ENCODE results near the gene GUCD1.

GUCD1 gene

DNA sequence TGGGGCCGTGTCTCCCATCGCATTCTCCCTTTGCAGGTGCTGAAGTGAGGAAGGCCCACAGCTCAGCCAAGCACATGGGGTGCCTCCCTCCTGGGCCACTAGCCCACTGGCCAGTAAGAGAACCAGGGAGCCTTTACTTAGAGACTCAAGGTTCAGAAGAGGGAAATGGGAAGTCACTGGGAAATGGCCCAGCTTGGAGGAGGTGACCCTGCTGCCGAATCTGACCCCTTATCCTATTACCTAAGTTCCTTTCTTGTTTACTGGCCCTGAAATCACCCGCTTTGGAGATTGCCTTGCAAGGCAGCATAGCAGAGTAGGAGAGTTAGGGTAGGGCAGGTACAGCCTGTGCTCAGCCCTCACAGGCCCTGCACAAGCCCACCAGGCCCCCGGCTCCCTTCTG lies 35.4 kb downstream of the GUCD1 start:
- TF ChIP-seq ZNF274 (IDR thresholded peaks at IDR 0.05; ENCODE audit: low read depth, low read length) (no peak), YY1 (IDR thresholded peaks at IDR 0.05; ENCODE audit: insufficient read depth, insufficient read length) (no peak), SUZ12 (IDR thresholded peaks at IDR 0.05; ENCODE audit: extremely low read depth, insufficient read depth, insufficient read length) (no peak)
- Histone ChIP-seq H3K36me3 (ENCODE audit: insufficient read depth, insufficient read length, low read length) (no peaks in the 10 kb centered on the region), H3K4me1 (ENCODE audit: insufficient read depth, insufficient read length) (no peaks in the 10 kb centered on the region), H3K27me3 (ENCODE audit: insufficient read depth, insufficient read length) (no peaks in the 10 kb centered on the region), H3K4me3 (ENCODE audit: insufficient read length, low read depth) (no peak overlapping the region), H3K9me3 (ENCODE audit: insufficient read depth, low read length) (no peaks in the 10 kb centered on the region), H3K9ac (ENCODE audit: insufficient read length, low read depth) (no peak overlapping the region)
- no peak for DNase-seq (ENCODE audit: low read depth, low spot score)

GRCh38 chr22:24518771-24519485 lies 36.0 kb downstream of the GUCD1 start:
- Histone ChIP-seq H3K9ac (ENCODE audit: insufficient read length, low read depth) (no peak overlapping the region), H3K36me3 (ENCODE audit: insufficient read depth, insufficient read length, low read length) (no peaks in the 10 kb centered on the region), H3K4me3 (ENCODE audit: insufficient read length, low read depth) (no peak overlapping the region), H3K4me1 (ENCODE audit: insufficient read depth, insufficient read length) (no peaks in the 10 kb centered on the region), H3K9me3 (ENCODE audit: insufficient read depth, low read length) (no peaks in the 10 kb centered on the region), H3K27me3 (ENCODE audit: insufficient read depth, insufficient read length) (no peaks in the 10 kb centered on the region)
- TF ChIP-seq YY1 (IDR thresholded peaks at IDR 0.05; ENCODE audit: insufficient read depth, insufficient read length) (no peak), ZNF274 (IDR thresholded peaks at IDR 0.05; ENCODE audit: low read depth, low read length) (no peak), SUZ12 (IDR thresholded peaks at IDR 0.05; ENCODE audit: extremely low read depth, insufficient read depth, insufficient read length) (no peak)
- DNase-seq (ENCODE audit: low read depth, low spot score) = no peak

DNA sequence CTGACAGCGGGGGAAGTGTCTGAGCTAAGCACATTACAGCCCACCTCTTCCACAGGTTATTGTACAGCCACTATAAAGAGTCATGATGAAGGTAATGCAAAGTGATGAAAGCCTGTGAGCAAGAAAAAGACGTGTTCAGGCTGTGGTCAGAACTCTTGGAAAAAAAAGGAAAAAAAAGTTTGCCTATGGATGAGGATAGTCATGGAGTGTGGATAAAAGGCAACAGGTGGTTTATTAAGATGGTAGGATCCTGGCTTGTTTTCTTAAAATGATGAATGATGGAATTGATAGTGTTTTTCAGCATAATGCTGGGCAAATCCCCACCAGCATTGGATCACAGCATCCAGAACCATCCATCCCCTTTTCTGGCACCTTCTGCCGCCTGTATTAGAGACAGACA lies 36.7 kb downstream of the GUCD1 start:
- no peak overlapping the region for H3K9ac ChIP-seq (ENCODE audit: insufficient read length, low read depth)
- no peaks in the 10 kb centered on the region for H3K36me3 ChIP-seq (ENCODE audit: insufficient read depth, insufficient read length, low read length)
- DNase-seq (ENCODE audit: low read depth, low spot score) = no peak
- TF ChIP-seq YY1 (IDR thresholded peaks at IDR 0.05; ENCODE audit: insufficient read depth, insufficient read length) = no peak
- no peak for TF ChIP-seq SUZ12 (IDR thresholded peaks at IDR 0.05; ENCODE audit: extremely low read depth, insufficient read depth, insufficient read length)
- TF ChIP-seq ZNF274 (IDR thresholded peaks at IDR 0.05; ENCODE audit: low read depth, low read length) = no peak
- no peaks in the 10 kb centered on the region for H3K9me3 ChIP-seq (ENCODE audit: insufficient read depth, low read length)
- H3K27me3 ChIP-seq (ENCODE audit: insufficient read depth, insufficient read length) = no peaks in the 10 kb centered on the region
- no peak overlapping the region for H3K4me3 ChIP-seq (ENCODE audit: insufficient read length, low read depth)
- H3K4me1 ChIP-seq (ENCODE audit: insufficient read depth, insufficient read length) = no peaks in the 10 kb centered on the region

- no peak overlapping the region for H3K9ac ChIP-seq (ENCODE audit: insufficient read length, low read depth)
- H3K4me3 ChIP-seq (ENCODE audit: insufficient read length, low read depth) = no peak overlapping the region
- TF ChIP-seq YY1 (IDR thresholded peaks at IDR 0.05; ENCODE audit: insufficient read depth, insufficient read length) (no peak), ZNF274 (IDR thresholded peaks at IDR 0.05; ENCODE audit: low read depth, low read length) (no peak), SUZ12 (IDR thresholded peaks at IDR 0.05; ENCODE audit: extremely low read depth, insufficient read depth, insufficient read length) (no peak)
- no peaks in the 10 kb centered on the region for H3K4me1 ChIP-seq (ENCODE audit: insufficient read depth, insufficient read length)
- no peak for DNase-seq (ENCODE audit: low read depth, low spot score)
- no peaks in the 10 kb centered on the region for H3K27me3 ChIP-seq (ENCODE audit: insufficient read depth, insufficient read length)
- no peaks in the 10 kb centered on the region for H3K9me3 ChIP-seq (ENCODE audit: insufficient read depth, low read length)
- no peaks in the 10 kb centered on the region for H3K36me3 ChIP-seq (ENCODE audit: insufficient read depth, insufficient read length, low read length)
These were observed 37.5 kb downstream of the GUCD1 start for GRCh38 chr22:24517446-24517845.

DNA sequence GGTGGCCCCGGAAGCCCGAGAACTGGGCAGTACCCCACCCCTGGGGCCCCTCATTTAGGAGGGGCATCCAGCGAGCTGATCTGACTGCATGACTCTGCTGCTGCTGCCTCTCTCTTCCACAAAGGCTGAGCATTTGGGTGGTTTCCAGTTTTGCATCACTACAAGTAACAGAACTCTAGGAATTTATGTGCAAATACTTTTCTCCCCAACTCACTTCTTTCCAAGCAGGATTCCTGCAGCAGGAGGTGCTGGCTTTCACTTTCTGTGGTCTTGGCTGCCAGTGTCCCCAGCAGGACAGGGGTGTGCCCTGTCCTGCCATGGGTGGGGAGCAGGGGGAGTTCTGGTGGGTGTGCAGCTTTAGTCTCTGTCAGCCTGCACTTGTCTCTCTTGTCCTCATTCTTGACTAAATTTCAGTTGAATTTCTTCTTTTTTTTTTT lies 38.6 kb downstream of the GUCD1 start:
- H3K27me3 ChIP-seq (ENCODE audit: insufficient read depth, insufficient read length) = no peaks in the 10 kb centered on the region
- H3K9me3 ChIP-seq (ENCODE audit: insufficient read depth, low read length) = no peaks in the 10 kb centered on the region
- H3K4me3 ChIP-seq (ENCODE audit: insufficient read length, low read depth) = no peak overlapping the region
- DNase-seq (ENCODE audit: low read depth, low spot score) = peak; percentile 36
- no peaks in the 10 kb centered on the region for H3K36me3 ChIP-seq (ENCODE audit: insufficient read depth, insufficient read length, low read length)
- TF ChIP-seq YY1 (IDR thresholded peaks at IDR 0.05; ENCODE audit: insufficient read depth, insufficient read length) (no peak), ZNF274 (IDR thresholded peaks at IDR 0.05; ENCODE audit: low read depth, low read length) (no peak), SUZ12 (IDR thresholded peaks at IDR 0.05; ENCODE audit: extremely low read depth, insufficient read depth, insufficient read length) (no peak)
- no peaks in the 10 kb centered on the region for H3K4me1 ChIP-seq (ENCODE audit: insufficient read depth, insufficient read length)
- no peak overlapping the region for H3K9ac ChIP-seq (ENCODE audit: insufficient read length, low read depth)

DNA sequence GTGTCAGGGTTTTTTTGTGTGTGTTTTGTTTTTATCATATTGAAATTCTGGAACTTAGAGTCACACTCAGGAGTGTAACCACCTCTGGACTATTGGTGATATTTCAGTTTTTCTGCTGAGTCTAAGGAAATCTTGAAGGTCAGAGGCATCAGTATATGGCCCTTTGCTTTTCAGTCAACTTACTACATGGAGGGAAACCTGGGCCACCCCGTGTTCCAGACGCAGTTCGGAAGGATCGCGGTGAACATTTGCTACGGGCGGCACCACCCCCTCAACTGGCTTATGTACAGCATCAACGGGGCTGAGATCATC lies 40.0 kb downstream of the GUCD1 start:
- no peak overlapping the region for H3K4me3 ChIP-seq (ENCODE audit: insufficient read length, low read depth)
- H3K27me3 ChIP-seq (ENCODE audit: insufficient read depth, insufficient read length) = no peaks in the 10 kb centered on the region
- H3K9ac ChIP-seq (ENCODE audit: insufficient read length, low read depth) = no peak overlapping the region
- no peaks in the 10 kb centered on the region for H3K4me1 ChIP-seq (ENCODE audit: insufficient read depth, insufficient read length)
- H3K9me3 ChIP-seq (ENCODE audit: insufficient read depth, low read length) = no peaks in the 10 kb centered on the region
- H3K36me3 ChIP-seq (ENCODE audit: insufficient read depth, insufficient read length, low read length) = no peaks in the 10 kb centered on the region
- no peak for TF ChIP-seq SUZ12 (IDR thresholded peaks at IDR 0.05; ENCODE audit: extremely low read depth, insufficient read depth, insufficient read length)
- no peak for TF ChIP-seq ZNF274 (IDR thresholded peaks at IDR 0.05; ENCODE audit: low read depth, low read length)
- no peak for TF ChIP-seq YY1 (IDR thresholded peaks at IDR 0.05; ENCODE audit: insufficient read depth, insufficient read length)
- no peak for DNase-seq (ENCODE audit: low read depth, low spot score)

DNA sequence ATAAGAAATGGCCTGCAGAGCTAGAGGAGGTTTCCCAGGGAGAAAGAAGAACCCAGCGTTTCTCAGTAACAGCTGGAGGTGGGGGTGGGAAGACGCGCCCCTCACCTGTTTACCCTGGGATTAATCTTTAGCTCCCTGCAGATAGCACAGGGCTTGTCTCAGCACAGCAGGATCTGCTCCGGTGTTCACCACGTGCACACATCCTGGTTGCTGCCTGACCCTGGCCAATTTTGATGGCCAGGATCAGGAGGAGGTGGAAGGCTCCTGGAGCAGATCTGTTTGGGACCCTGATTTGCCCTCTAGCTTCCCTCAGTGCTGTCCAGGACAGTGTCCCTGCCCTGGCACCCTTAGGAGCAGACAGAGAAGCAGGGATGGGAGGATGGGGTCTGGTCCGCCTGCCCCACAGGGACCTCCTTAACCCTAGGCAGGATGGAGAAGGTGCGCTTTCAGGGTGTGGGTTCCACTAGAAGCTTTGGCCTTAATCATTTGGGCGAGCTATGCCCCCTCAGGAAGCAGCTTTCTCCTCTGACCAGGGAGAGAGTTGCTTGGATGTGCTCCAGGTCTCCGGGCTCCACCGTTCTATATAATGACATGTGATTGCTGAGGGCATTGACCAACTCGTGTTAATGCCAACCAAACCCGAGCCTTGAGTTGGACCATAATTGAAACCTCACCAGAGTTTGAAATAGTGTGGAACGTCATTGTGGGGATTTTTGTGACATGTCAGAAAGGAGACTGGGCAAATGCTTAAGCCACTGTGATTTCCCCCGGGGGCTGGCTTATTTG lies 40.5 kb downstream of the GUCD1 start:
- Histone ChIP-seq H3K9ac (ENCODE audit: insufficient read length, low read depth) (no peak overlapping the region), H3K9me3 (ENCODE audit: insufficient read depth, low read length) (no peaks in the 10 kb centered on the region), H3K36me3 (ENCODE audit: insufficient read depth, insufficient read length, low read length) (no peaks in the 10 kb centered on the region), H3K4me1 (ENCODE audit: insufficient read depth, insufficient read length) (no peaks in the 10 kb centered on the region), H3K4me3 (ENCODE audit: insufficient read length, low read depth) (no peak overlapping the region), H3K27me3 (ENCODE audit: insufficient read depth, insufficient read length) (no peaks in the 10 kb centered on the region)
- TF ChIP-seq YY1 (IDR thresholded peaks at IDR 0.05; ENCODE audit: insufficient read depth, insufficient read length) = no peak
- TF ChIP-seq SUZ12 (IDR thresholded peaks at IDR 0.05; ENCODE audit: extremely low read depth, insufficient read depth, insufficient read length) = no peak
- no peak for TF ChIP-seq ZNF274 (IDR thresholded peaks at IDR 0.05; ENCODE audit: low read depth, low read length)
- no peak for DNase-seq (ENCODE audit: low read depth, low spot score)
